Raji (cell line): ENCODE measurements around the gene C5orf58.

Experiments
- POLR2A ChIP-seq: IDR thresholded peaks from 2 replicates; pipeline ENCODE4 v1.6.1; 2011; ENCODE audit warnings: low read depth, low read length, control low read depth; ENCODE audit not compliant: insufficient read depth

The C5orf58 gene

DNA sequence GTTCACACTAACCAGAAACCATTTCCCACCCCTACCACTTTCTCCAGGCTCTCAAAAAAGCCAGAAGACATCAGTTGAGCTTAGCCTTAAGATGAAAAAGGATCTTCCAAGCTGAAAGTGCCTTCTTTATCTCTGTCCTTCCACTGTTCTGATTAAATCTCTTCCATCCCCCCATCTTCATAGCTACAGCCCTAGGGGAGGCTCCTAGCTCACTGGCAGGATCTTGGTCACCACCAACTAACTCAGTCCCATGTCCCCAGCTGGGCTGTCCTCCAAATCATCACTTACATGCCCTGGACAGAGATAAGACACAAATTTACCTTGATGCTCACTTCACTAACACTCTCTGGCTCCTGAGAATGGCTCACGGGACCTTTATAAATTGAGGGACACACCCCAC is 50.5 kb downstream of the C5orf58 start:
- TF ChIP-seq POLR2A = no peak

DNA sequence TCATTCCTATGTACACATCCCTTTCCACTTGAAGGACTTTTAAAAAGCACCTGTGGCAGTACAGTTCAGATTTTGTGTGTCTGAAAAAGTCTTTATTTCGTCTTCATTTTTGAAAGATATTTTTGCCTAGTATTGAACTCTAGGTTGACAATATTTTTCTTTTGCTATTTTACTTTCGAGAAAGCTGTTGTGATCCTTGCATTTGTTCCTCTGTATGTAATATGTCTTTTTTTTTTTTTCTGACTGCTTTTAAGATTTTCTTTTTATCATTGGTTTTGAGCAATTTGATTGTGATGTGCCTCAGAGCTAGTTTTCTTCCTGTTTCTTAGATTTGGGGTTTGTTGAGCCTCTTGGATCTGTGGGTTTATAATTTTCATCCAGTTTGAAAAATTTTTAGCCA is 51.4 kb downstream of the C5orf58 start:
- no peak for TF ChIP-seq POLR2A

DNA sequence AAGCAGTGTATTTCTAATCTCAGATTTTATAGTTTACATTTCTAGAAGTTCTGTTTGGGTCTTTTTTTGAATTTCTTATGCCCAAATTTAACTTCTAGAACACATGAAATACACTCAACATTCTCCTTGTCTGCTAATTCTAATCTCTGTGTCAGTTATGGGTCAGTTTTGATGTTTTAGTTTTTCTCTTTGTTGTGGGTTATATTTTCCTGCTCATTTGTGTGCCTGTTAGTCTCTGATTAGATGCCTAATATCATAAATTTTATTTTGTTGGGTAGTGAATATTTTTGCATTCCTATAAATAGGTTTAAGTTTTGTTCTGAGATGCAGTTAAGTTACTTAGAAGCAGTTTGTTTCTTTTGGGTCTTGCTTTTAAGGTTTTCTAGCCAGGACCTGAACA is 52.4 kb downstream of the C5orf58 start:
- TF ChIP-seq POLR2A = no peak

DNA sequence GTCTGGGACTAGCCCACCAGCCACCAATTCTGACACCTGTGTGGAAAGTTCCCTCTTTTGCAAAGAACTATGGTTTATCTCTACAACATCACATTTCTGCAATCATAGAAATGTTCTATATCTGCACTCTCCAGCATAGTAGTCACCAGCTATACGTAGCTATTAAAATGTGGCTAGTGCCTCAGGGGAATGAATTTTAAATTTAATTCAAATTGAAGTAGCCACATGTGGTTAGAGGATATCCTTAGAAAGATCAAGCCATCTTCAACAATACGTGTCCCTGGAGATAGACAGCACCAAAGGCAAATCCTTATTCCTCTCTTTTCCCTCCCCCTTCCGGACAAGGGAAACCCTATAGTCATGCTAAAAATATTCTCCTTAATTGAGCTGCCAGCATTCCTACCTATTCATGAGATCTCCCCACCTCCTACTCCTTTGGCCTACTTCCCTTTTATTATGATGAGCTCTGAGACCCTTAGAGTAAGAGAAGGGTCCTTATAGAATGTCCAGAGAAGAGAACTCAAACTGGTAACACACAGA is 53.7 kb downstream of the C5orf58 start:
- no peak for TF ChIP-seq POLR2A

DNA sequence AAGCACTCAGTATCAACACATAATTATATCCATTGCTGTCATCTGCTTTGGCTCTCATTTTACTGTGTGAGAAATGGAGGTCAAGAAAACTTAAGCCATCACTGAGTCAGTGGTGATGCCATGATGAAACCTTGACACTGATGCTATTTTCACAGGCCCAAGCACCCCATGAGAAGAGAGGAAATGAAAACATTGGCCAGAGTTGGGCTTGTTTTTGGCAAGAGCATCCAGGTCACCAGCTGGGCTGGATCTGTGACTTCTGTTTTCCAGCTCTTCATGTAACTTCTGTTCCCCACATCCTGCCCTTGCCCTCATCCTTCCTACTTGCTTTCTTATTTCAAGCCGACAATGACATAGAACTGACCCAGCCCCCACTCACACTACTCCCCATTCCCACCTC is 54.7 kb downstream of the C5orf58 start:
- no peak for TF ChIP-seq POLR2A

DNA sequence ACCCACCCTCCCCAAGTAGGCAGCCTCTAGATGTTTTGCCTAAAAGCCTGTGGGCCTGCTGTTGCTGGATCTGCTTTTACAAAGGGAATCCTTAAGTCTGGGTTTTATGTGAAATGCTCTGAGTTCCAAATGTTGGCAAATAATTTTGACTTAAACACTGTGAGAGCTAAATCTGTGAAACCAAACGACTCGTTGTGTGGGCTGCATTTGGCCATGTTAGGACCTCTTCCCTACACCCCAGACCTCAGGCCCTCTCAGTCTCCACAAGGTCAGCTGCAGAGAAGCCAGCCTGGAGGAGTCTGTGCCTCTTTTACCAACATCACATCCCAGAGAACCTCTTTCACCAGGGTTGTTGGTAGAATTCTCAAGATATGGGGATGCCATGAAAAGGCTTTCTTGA is 55.4 kb downstream of the C5orf58 start:
- TF ChIP-seq POLR2A = no peak

DNA sequence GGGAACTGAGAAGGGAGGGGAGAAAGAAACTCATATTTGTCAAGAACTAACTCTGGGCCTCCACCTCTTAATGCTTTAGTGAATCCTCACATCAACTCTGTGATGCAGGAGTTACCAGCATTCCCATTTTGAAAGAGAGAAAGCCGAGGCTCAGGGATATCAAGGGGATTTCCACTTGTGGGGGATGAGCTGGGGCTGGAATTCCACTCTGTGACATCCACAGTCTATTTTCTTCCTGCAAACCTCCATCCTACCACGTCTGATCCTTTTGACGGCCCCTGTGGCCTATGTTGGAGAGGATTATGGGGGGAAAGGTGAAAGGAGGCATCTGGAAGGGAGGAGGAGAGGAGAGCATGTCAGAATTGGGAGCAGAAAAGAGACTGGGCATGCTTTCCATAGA is 55.8 kb downstream of the C5orf58 start:
- TF ChIP-seq POLR2A = no peak

DNA sequence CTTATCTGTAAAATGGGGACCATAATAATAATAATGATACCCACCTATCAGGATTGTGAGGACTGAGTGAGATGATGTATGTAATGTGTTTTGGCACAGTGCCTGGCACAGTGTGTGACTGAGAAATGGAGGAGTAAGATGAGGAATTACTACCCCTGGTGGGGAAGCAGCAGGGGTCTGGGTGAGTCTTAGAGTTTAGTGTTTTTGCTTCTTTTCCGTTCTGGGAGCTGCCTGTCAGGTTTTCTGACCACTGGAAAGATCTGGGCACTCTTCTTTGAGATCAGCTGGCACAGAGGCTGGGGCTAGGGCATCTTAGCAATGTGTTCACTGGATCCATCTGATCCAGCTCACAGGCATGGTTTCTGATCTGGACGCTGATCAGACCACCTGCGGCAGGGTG is 56.3 kb downstream of the C5orf58 start:
- no peak for TF ChIP-seq POLR2A

DNA sequence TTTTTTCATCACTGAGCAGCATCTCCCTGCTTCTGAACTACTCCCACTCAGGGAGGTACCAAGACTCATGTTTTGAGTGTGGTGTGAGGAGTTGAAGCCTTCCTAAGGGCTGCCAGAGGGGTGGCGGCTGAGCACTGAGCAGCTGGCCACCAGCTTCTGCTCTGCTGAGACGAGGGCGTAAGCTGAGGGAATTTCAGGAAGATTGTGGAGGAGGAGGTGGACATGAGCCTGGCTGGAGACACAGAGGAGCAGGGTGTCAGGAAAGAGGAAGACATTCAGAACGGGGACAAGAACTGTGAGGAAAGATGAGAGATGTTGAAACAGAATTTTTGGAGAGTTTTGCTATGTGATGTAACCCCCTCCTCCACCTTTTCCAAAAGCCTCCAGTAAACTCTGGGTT is 57.0 kb downstream of the C5orf58 start:
- no peak for TF ChIP-seq POLR2A

DNA sequence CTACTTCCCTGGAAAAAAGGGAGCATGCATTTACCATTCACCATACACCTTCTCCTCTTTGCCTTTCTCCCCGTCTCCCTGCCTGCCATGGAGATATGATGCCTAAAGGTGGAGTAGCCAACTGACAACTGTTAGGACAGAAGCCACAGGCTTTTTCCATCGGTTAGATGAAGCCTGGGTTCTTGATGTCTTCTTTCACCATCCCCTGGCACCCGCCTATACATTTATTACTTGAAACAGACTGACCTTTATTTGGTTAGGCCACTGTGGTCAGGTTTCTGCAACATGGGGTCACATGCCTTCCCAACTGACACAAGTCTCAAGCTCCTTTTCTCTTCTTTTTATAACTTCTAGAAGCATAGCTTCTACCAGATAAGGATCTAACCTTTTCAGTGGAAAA is 57.7 kb downstream of the C5orf58 start:
- TF ChIP-seq POLR2A = no peak

DNA sequence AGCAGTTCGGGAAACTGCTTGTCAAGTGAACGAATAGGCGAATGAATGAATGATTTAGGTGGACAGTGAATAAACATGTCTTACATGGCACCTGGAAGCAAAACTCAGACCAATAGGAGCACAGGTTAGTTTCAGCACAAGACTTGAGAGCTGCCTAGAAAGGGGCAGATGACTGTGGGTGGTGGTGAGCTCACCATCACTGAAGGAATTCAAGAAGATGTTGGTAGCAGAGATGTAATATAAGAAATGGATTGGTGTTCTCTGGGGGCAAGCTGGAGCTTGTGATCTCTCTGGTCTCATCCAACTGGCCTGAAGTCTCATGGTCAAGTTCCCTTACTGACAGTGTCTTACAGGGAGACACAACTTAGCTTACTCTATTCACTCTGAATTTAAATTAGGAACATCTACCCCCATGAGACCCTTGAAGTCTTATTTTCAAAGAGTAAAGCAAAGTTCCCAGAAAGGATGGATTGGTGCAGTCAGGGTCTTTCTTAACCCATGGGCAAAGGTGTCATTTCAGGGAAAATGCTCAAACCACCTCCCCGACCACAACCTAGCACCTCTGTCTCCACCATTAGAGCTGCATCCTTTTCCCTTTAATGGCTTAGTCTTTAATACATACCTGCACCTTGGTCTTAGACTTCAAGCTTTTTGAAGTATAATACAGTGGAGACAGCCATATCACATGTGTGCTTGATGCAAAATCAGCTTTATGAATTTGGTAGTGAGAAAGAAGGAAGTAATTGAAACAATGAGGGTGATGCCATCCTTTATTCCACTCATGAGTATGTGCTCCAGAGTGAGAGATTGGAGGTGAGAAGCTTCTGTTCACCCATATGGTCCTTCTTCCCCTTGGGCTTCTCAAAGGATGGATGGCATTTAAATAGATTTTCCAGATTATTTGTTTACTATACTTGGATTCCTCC is 59.7 kb downstream of the C5orf58 start:
- no peak for TF ChIP-seq POLR2A

DNA sequence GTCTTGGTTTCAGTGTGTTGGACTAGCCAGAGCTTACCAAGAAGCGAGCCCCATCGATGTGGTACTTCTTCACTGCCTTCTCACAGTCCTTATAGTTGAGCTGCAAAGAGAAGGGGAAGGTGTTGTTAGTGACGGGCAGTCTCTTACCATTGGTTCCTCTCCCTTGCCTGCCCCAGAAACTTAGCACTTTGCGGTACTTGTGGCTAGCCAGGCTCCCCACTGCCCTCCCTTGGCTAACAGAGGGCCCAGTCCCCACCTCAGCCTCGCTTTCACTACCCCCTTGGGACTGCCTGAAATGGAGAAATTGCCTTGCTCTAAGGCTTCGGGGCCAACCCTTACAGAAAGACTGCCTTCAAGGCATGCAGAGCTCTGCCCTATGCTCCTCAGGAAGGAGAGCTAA is 60.5 kb downstream of the C5orf58 start:
- no peak for TF ChIP-seq POLR2A

DNA sequence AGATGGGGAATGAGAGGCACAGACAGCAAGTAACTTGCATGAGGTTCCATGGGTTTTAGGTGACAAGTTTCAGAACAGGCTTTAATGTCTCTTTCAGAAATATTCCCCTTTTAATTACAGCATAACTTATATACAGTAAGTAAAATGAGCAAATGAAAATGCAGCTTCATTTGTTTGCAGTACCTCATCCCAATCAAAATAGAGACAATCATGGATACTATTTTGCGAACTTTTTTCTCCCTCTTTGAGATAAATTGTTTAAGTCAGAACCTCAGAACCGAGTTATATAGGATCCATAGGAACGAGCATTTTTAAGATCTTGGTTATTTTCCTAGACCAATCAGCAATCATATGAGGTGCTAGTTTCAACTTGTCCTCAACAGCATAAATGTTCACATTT is 61.3 kb downstream of the C5orf58 start:
- TF ChIP-seq POLR2A = no peak

DNA sequence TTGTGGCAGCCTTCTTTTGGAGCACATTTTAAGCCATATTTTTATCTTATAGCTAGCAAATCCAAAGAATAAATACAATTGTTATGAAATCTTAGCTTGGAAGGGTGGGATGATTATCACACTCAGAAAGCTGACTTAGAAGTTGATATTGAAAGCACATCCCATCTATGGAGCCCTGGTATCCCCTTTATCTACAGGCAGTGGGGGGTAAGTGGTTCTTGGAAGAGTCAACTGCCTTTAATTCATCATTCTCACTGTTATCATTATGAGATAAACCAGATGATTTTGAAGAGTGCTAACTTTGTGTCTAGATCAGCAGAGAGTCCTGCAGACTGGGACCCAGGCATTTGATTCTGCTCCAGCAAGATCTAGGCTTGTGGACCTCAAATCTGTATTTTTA is 61.8 kb downstream of the C5orf58 start:
- TF ChIP-seq POLR2A = no peak
